A549 (cell line): ENCODE measurements around the gene SDR39U1. TPM values are rescaled to one million over a fixed set of nuclear protein-coding genes. Genes with fewer than 3 reads are reported as not detected.

ENCODE experiments used
- ATAC-seq, 2 experiments: fragments of 200-7000 bp in 1 of 2; fragments of >200 bp in 1 of 2; cut with Nextera tagmentation in 1 of 2; cut with Tn5 transposase in 1 of 2; 3 replicates each; pipeline versions ENCODE4 v1.8.0 to v1.9.1; 2018 to 2020; ENCODE audit warnings: mild to moderate bottlenecking in 1 of 2, moderate library complexity in 1 of 2
- CTCF ChIA-PET: fragments of 300-600 bp; sonication (Branson Sonifier 250); formaldehyde crosslinking; extraction: SDS; loops from one replicate; lab custom pipeline; 2021; ENCODE audit warnings: antibody characterized with exemption, inconsistent platforms; lab: Yijun Ruan, JAX
- POLR2A ChIA-PET: fragments of 350-600 bp; formaldehyde crosslinking; extraction: SDS; loops from one replicate; lab custom pipeline; 2021; ENCODE audit warnings: antibody characterized with exemption, inconsistent platforms; lab: Yijun Ruan, JAX
- DNase-seq, 2 experiments: peaks; one replicate each; pipeline versions ENCODE4 v3.0.0 to v3.0.0-alpha.2; 2011 to 2016; ENCODE audit warnings: low read depth in 1 of 2, low spot score in 1 of 2
- FAIRE-seq: peaks from 2 replicates; lab custom pipeline; 2011; peaks lifted over from hg19 to GRCh38; lab: Jason Lieb, UNC
- H3K27ac ChIP-seq, 2 experiments: fragments of >200 bp; sonication (Bioruptor Twin); formaldehyde crosslinking; 3 replicates each; pipeline ENCODE4 v1.5.1; 2016 to 2017
- H3K4me1 ChIP-seq: fragments of >200 bp; sonication (Bioruptor Twin); formaldehyde crosslinking; 3 replicates; pipeline ENCODE4 v1.6.1; 2016
- H3K4me2 ChIP-seq: fragments of >200 bp; sonication (Bioruptor Twin); formaldehyde crosslinking; 3 replicates; pipeline ENCODE4 v1.6.1; 2016
- H3K4me3 ChIP-seq: fragments of >200 bp; sonication (Bioruptor Twin); formaldehyde crosslinking; 3 replicates; pipeline ENCODE4 v1.5.1; 2016
- H3K9me3 ChIP-seq: fragments of >200 bp; sonication (Bioruptor Twin); formaldehyde crosslinking; 3 replicates; pipeline ENCODE4 v1.6.1; 2016
- ESRRA ChIP-seq: fragments of 150-350 bp; IDR thresholded peaks from 2 replicates; pipeline ENCODE4 v1.6.1; 2014; ENCODE audit warnings: mild to moderate bottlenecking, low read length, borderline replicate concordance
- FOSL2 ChIP-seq, 2 experiments: fragments of 450-650 bp in 1 of 2; fragments of >200 bp in 1 of 2; sonication (Bioruptor Twin) in 1 of 2; formaldehyde crosslinking; IDR thresholded peaks; 2 replicates each; pipeline versions ENCODE4 v1.5.0 to v1.6.1; 2016 to 2020; ENCODE audit warnings: mild to moderate bottlenecking in 1 of 2, moderate library complexity in 1 of 2
- HOXB13 ChIP-seq: fragments of 250-450 bp; sonication (Bioruptor Pico); IDR thresholded peaks from 2 replicates; pipeline ENCODE4 v1.5.0; 2020; ENCODE audit warnings: low read depth, mild to moderate bottlenecking, moderate library complexity
- JUNB ChIP-seq: fragments of >200 bp; sonication (Bioruptor Twin); formaldehyde crosslinking; IDR thresholded peaks from 2 replicates; pipeline ENCODE4 v1.6.1; 2016
- KDM5A ChIP-seq: fragments of 200-600 bp; sonication (generic); IDR thresholded peaks from 2 replicates; pipeline ENCODE4 v1.6.1; 2016; ENCODE audit warnings: antibody characterized with exemption, mild to moderate bottlenecking
- MYC ChIP-seq: IDR thresholded peaks from 2 replicates; pipeline ENCODE4 v1.6.1; 2012; ENCODE audit warnings: mild to moderate bottlenecking, inconsistent platforms, low read length, improper control_type of control experiment, borderline replicate concordance
- NFE2L2 ChIP-seq: fragments of 150-350 bp; conservative IDR thresholded peaks from 2 replicates; pipeline ENCODE4 v1.6.1; 2014; ENCODE audit warnings: low read length
- POLR2A ChIP-seq: IDR thresholded peaks from 2 replicates; pipeline ENCODE4 v1.6.1; 2012; ENCODE audit warnings: mild to moderate bottlenecking, low read length
- RAD21 ChIP-seq, 2 experiments: fragments of >200 bp in 1 of 2; sonication (Bioruptor Twin) in 1 of 2; formaldehyde crosslinking in 1 of 2; IDR thresholded peaks in 1 of 2; conservative IDR thresholded peaks in 1 of 2; 2 replicates in 1 of 2; 3 replicates in 1 of 2; pipeline ENCODE4 v1.6.1; 2012 to 2018; ENCODE audit warnings: inconsistent platforms in 1 of 2
- RCOR1 ChIP-seq: fragments of 150-350 bp; IDR thresholded peaks from 2 replicates; pipeline ENCODE4 v1.6.1; 2014; ENCODE audit warnings: antibody characterized with exemption, low read length, low read depth
- SMC3 ChIP-seq: fragments of >200 bp; sonication (Bioruptor Twin); formaldehyde crosslinking; IDR thresholded peaks from 3 replicates; pipeline ENCODE4 v1.6.1; 2018; ENCODE audit warnings: inconsistent platforms
- SREBF2 ChIP-seq: fragments of 450-650 bp; IDR thresholded peaks from 2 replicates; pipeline ENCODE4 v1.6.1; 2014; ENCODE audit warnings: mild to moderate bottlenecking, moderate library complexity
- WGBS: methylation state at CpG from one replicate; pipeline ENCODE4 v1.1.6; 2017; ENCODE audit errors: missing lambda C conversion rate; 5-methylcytosine and 5-hydroxymethylcytosine counted together
- polyA plus RNA-seq, 4 experiments: library from polyadenylated mRNA; depleted of rRNA in 3 of 4; stranded (reverse); fragments of >200 nt; fragmentation: RNase III in 1 of 4; extraction: RNeasy Plus Mini Kit Qiagen cat#74134 plus additional on column Dnase treatment in 1 of 4; gene quantifications; 2 replicates in 3 of 4; 3 replicates in 1 of 4; pipeline ENCODE4 v1.2.3, GENCODE V29; 2011 to 2017
- TF ChIP-seq, protein P1 (sequence below): fragments of >200 bp; sonication (Bioruptor Twin); formaldehyde crosslinking; IDR thresholded peaks from 3 replicates; pipeline ENCODE4 v1.5.1; 2016

SDR39U1 gene
- polyA plus RNA-seq, 2 of the 4 experiments (the other 2 are of a cell fraction): 57.3 to 61.1 TPM

GRCh38 chr14:24414732-24415420, 27.7 kb downstream of the SDR39U1 start:
- DNase-seq (no peak), ATAC-seq (no peak), FAIRE-seq (no peak)
- 65% methylated on average over 10 of the region's 15 CpGs for WGBS
- no peak overlapping the region for H3K4me3 ChIP-seq
- TF ChIP-seq ESRRA (no peak), JUNB (no peak), HOXB13 (CRISPR knock-in tag) (no peak), MYC (no peak), FOSL2 (IDR thresholded peaks at IDR 0.05) (no peak), FOSL2 (CRISPR knock-in tag; IDR thresholded peaks at IDR 0.05) (no peak), KDM5A (no peak), POLR2A (no peak), NFE2L2 (no peak)
- no peaks in the 10 kb centered on the region for H3K4me1 ChIP-seq
- POLR2A ChIA-PET: no interaction called here
- no peak overlapping the region for H3K4me2 ChIP-seq
- H3K27ac ChIP-seq: no peak overlapping the region
- CTCF ChIA-PET: interaction anchor here (1.1 to 16.5 kb wide), 6 partner anchors 14 to 83 kb away, joined by 3 to 254 read pairs (median 6); partner anchors contain the start of genes ADCY4, CBLN3, KHNYN and RIPK3
- no peaks in the 10 kb centered on the region for H3K9me3 ChIP-seq

DNA sequence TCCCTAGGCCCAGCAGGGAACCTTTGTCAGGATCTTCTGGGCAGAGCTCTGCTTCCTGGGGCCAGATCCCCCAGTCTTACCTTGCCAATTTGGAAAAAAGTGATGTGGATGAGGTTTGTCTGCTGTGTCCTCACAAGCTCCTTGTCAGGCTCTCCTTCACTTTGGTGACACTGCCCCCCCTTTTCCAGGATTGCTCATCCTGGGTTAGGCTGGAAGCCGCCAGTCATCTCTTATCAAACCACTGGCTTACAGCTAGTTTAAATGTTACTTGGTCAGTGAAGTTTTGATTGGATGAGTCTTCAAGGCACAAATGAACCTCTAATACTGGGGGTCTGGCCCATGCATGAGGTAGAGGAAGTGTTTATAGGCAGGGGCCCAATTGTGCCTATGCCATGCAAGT, 28.5 kb downstream of the SDR39U1 start:
- no peak overlapping the region for H3K4me2 ChIP-seq
- H3K27ac ChIP-seq: no peak overlapping the region
- ChIA-PET CTCF (interaction anchor here (0.6 to 16.5 kb wide), 5 partner anchors 13 to 82 kb away, joined by 3 to 254 read pairs (median 6); partner anchors contain the start of genes ADCY4, CBLN3, KHNYN and RIPK3), POLR2A (interaction anchor here (1.5 kb wide), 1 partner anchor 16 kb away, joined by 8 read pairs; the partner anchor contains the start of genes CBLN3 and KHNYN)
- H3K9me3 ChIP-seq: no peaks in the 10 kb centered on the region
- FAIRE-seq (no peak), ATAC-seq (no peak), DNase-seq (no peak)
- TF ChIP-seq RCOR1: no peak
- TF ChIP-seq MYC: no peak
- TF ChIP-seq, protein P1, sequence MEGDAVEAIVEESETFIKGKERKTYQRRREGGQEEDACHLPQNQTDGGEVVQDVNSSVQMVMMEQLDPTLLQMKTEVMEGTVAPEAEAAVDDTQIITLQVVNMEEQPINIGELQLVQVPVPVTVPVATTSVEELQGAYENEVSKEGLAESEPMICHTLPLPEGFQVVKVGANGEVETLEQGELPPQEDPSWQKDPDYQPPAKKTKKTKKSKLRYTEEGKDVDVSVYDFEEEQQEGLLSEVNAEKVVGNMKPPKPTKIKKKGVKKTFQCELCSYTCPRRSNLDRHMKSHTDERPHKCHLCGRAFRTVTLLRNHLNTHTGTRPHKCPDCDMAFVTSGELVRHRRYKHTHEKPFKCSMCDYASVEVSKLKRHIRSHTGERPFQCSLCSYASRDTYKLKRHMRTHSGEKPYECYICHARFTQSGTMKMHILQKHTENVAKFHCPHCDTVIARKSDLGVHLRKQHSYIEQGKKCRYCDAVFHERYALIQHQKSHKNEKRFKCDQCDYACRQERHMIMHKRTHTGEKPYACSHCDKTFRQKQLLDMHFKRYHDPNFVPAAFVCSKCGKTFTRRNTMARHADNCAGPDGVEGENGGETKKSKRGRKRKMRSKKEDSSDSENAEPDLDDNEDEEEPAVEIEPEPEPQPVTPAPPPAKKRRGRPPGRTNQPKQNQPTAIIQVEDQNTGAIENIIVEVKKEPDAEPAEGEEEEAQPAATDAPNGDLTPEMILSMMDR: no peak
- no peak overlapping the region for H3K4me3 ChIP-seq
- no peaks in the 10 kb centered on the region for H3K4me1 ChIP-seq
- WGBS: 100% methylated on average over 1 of the region's 1 CpG

DNA sequence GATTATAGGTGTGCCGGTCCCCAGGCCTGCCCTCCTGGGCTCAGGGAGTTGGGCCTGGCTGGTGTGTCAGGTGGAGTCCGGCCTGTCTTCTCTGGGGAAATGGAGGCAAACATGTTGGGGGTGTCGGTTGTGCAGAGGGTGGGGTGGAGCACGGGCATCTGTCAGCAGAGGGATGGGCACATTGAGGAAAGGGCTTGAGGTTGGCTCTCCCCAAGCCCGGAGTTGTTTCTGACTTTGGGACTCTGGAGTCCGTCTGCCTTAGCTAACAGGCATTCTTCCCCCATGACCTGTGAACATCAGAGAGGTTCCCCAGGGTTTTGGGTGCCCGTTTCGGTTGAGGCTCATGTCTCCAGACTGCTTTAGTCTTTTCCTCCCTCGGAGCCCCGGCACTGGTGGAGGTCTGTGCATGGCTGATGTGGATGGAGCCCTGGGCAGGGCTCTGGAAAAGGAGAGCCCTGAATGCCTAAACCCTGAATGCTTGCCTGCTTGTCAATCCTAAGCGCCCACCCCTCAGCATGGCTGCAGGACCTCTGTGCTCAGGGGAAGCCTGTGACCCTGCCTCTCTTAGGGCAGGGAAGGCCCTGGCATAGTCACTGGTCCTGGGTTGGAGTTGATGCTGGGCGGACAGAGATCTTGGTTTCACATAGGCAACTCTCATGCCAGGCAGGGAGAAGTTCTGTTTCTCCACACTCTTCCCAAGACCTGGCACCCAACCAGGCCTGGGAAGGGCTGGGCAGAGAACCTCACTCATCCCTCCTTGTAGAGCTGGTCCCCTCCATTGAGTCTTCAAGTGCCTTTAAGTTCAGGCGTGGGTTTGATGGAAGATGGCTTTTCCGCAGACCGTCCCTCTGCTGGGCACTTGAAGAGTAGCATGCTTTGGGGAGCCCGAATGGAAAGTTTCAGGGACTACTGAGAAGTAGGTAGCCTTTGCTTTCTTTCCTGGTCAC, 30.9 kb downstream of the SDR39U1 start:
- H3K4me3 ChIP-seq: no peak overlapping the region
- CTCF ChIA-PET: interaction anchor here (0.6 to 16.5 kb wide), 16 partner anchors 8 to 105 kb away, joined by 3 to 254 read pairs (median 3); partner anchors contain the start of genes ADCY4, CBLN3, KHNYN and RIPK3
- TF ChIP-seq SREBF2 (no peak), SMC3 (peak; percentile 65), RAD21 (conservative IDR thresholded peaks at IDR 0.05 in 1 of 2, IDR thresholded peaks at IDR 0.05 in 1 of 2) (peak; percentile 46 to 50)
- TF ChIP-seq, protein P1: peak; percentile 53
- TF ChIP-seq, all 56 proteins: peak for 3
- ATAC-seq: peak; percentile 76 to 85
- FAIRE-seq: no peak
- no peaks in the 10 kb centered on the region for H3K4me1 ChIP-seq
- H3K4me2 ChIP-seq: no peak overlapping the region
- H3K9me3 ChIP-seq: no peaks in the 10 kb centered on the region
- WGBS: 36% methylated on average over 16 of the region's 16 CpGs
- POLR2A ChIA-PET: interaction anchor here (1.5 kb wide), 1 partner anchor 18 kb away, joined by 4 read pairs; the partner anchor contains the start of genes CBLN3 and KHNYN
- no peak overlapping the region for H3K27ac ChIP-seq
- DNase-seq: peak; percentile 66 to 74
